ENCODE measurements around the gene PPP1R3D.

The PPP1R3D gene

GRCh38 chr20:59940129-59940955 lies at the start of gene PPP1R3D, which contains the start of gene FAM217B:
Gene PPP1R3D (minus strand): TSS chr20:59940305. CDS start chr20:59939931, 374 bp downstream.
Gene FAM217B (plus strand): TSS chr20:59940389. CDS start chr20:59943944, 3,555 bp downstream.
- TF ChIP-seq CTCF (IDR thresholded peaks at IDR 0.05; ENCODE audit: low read depth, low read length, missing control alignments): no peak
- in situ Hi-C loops (cut with HindIII; ENCODE audit: low pct_ligation_motif_present, low sequenced_read_pairs): no loop called here
- peak within 1 kb of the TSS; percentile 88 for H3K4me3 ChIP-seq (ENCODE audit: low read depth, low read length)
- H3K36me3 ChIP-seq (replicated peaks): peaks cover 11% of the 10 kb centered on the region
- H3K27ac ChIP-seq: peak within 1 kb of the TSS; percentile 94
- no peaks in the 10 kb centered on the region for H3K27me3 ChIP-seq (replicated peaks)
- DNase-seq: peak; percentile 98

- Histone ChIP-seq H3K27me3 (replicated peaks) (no peaks in the 10 kb centered on the region), H3K27ac (no peak overlapping the region), H3K4me3 (ENCODE audit: low read depth, low read length) (no peak overlapping the region), H3K36me3 (replicated peaks) (no peaks in the 10 kb centered on the region)
- in situ Hi-C loops (cut with HindIII; ENCODE audit: low pct_ligation_motif_present, low sequenced_read_pairs): no loop called here
- peak; percentile 5 for DNase-seq
- no peak for TF ChIP-seq CTCF (IDR thresholded peaks at IDR 0.05; ENCODE audit: low read depth, low read length, missing control alignments)
Measured at GRCh38 chr20:59988141-59988540, 48.0 kb upstream of the PPP1R3D start.

GRCh38 chr20:59987135-59987534 lies 47.0 kb upstream of the PPP1R3D start:
- in situ Hi-C loops (cut with HindIII; ENCODE audit: low pct_ligation_motif_present, low sequenced_read_pairs): no loop called here

GRCh38 chr20:59985864-59986263 lies 45.8 kb upstream of the PPP1R3D start:
- Histone ChIP-seq H3K27ac (no peak overlapping the region), H3K36me3 (replicated peaks) (no peaks in the 10 kb centered on the region), H3K4me3 (ENCODE audit: low read depth, low read length) (no peak overlapping the region), H3K27me3 (replicated peaks) (no peaks in the 10 kb centered on the region)
- in situ Hi-C loops (cut with HindIII; ENCODE audit: low pct_ligation_motif_present, low sequenced_read_pairs): no loop called here
- DNase-seq: no peak
- TF ChIP-seq CTCF (IDR thresholded peaks at IDR 0.05; ENCODE audit: low read depth, low read length, missing control alignments): no peak

More at GRCh38 chr20:59987135-59987534, 47.0 kb upstream of the PPP1R3D start:
- no peak overlapping the region for H3K4me3 ChIP-seq (ENCODE audit: low read depth, low read length)
- H3K36me3 ChIP-seq (replicated peaks): no peaks in the 10 kb centered on the region
- H3K27me3 ChIP-seq (replicated peaks): no peaks in the 10 kb centered on the region
- no peak for DNase-seq
- no peak for TF ChIP-seq CTCF (IDR thresholded peaks at IDR 0.05; ENCODE audit: low read depth, low read length, missing control alignments)
- H3K27ac ChIP-seq: no peak overlapping the region

GRCh38 chr20:59985164-59985563 lies 45.1 kb upstream of the PPP1R3D start:
- no peak for DNase-seq
- TF ChIP-seq CTCF (IDR thresholded peaks at IDR 0.05; ENCODE audit: low read depth, low read length, missing control alignments): no peak
- in situ Hi-C loops (cut with HindIII; ENCODE audit: low pct_ligation_motif_present, low sequenced_read_pairs): no loop called here
- Histone ChIP-seq H3K27me3 (replicated peaks) (no peaks in the 10 kb centered on the region), H3K4me3 (ENCODE audit: low read depth, low read length) (no peak overlapping the region), H3K36me3 (replicated peaks) (no peaks in the 10 kb centered on the region), H3K27ac (no peak overlapping the region)
